Measurements from ENCODE around the gene RYR3. TPM values are rescaled to one million over a fixed set of nuclear protein-coding genes. Genes with fewer than 3 reads are reported as not detected.

Gene RYR3
- polyA plus RNA-seq, 2 donors = 1.0 to 1.8 TPM

- H3K27ac ChIP-seq (ENCODE audit: low read depth in 2 of 2, low read length in 1 of 2) = no peak overlapping the region
- no peaks in the 10 kb centered on the region for H3K27me3 ChIP-seq (ENCODE audit: control insufficient read depth in 1 of 2, insufficient read depth in 2 of 2, low read length in 2 of 2)
- H3K4me1 ChIP-seq (ENCODE audit: control insufficient read depth in 2 of 2, insufficient read depth in 2 of 2, low read length in 1 of 2) = no peaks in the 10 kb centered on the region
- H3K9me3 ChIP-seq (ENCODE audit: control insufficient read depth in 2 of 2, insufficient read depth in 1 of 2, low read depth in 1 of 2, low read length in 1 of 2) = no peaks in the 10 kb centered on the region
- H3K36me3 ChIP-seq (ENCODE audit: control insufficient read depth in 2 of 2, insufficient read depth in 2 of 2, low read length in 1 of 2) = no peaks in the 10 kb centered on the region
- 18 to 24% methylated on average over 19 of the region's 19 CpGs for WGBS, 2 donors
- no peak overlapping the region for H3K4me3 ChIP-seq (ENCODE audit: low read depth in 1 of 2, low read length in 2 of 2)
Observed at GRCh38 chr15:33700695-33701303, 390.0 kb downstream of the RYR3 start.

- H3K4me1 ChIP-seq (ENCODE audit: control insufficient read depth in 2 of 2, insufficient read depth in 2 of 2, low read length in 1 of 2) = no peaks in the 10 kb centered on the region
- H3K27me3 ChIP-seq (ENCODE audit: control insufficient read depth in 1 of 2, insufficient read depth in 2 of 2, low read length in 2 of 2) = no peaks in the 10 kb centered on the region
- H3K4me3 ChIP-seq (ENCODE audit: low read depth in 1 of 2, low read length in 2 of 2) = no peak overlapping the region
- H3K27ac ChIP-seq (ENCODE audit: low read depth in 2 of 2, low read length in 1 of 2) = no peak overlapping the region
- no peaks in the 10 kb centered on the region for H3K9me3 ChIP-seq (ENCODE audit: control insufficient read depth in 2 of 2, insufficient read depth in 1 of 2, low read depth in 1 of 2, low read length in 1 of 2)
- no peaks in the 10 kb centered on the region for H3K36me3 ChIP-seq (ENCODE audit: control insufficient read depth in 2 of 2, insufficient read depth in 2 of 2, low read length in 1 of 2)
- WGBS, 2 donors = 81 to 84% methylated on average over 8 of the region's 8 CpGs
Observed at GRCh38 chr15:33701304-33701696, 390.5 kb downstream of the RYR3 start.

- WGBS, 2 donors = 61 to 70% methylated on average over 5 of the region's 5 CpGs
- Histone ChIP-seq H3K27ac (ENCODE audit: low read depth in 2 of 2, low read length in 1 of 2) (no peak overlapping the region), H3K4me3 (ENCODE audit: low read depth in 1 of 2, low read length in 2 of 2) (no peak overlapping the region), H3K36me3 (ENCODE audit: control insufficient read depth in 2 of 2, insufficient read depth in 2 of 2, low read length in 1 of 2) (no peaks in the 10 kb centered on the region), H3K9me3 (ENCODE audit: control insufficient read depth in 2 of 2, insufficient read depth in 1 of 2, low read depth in 1 of 2, low read length in 1 of 2) (peaks cover 3 to 8% of the 10 kb centered on the region in 2 donors), H3K27me3 (ENCODE audit: control insufficient read depth in 1 of 2, insufficient read depth in 2 of 2, low read length in 2 of 2) (no peaks in the 10 kb centered on the region), H3K4me1 (ENCODE audit: control insufficient read depth in 2 of 2, insufficient read depth in 2 of 2, low read length in 1 of 2) (no peaks in the 10 kb centered on the region)
Observed at GRCh38 chr15:33706173-33706572, 395.4 kb downstream of the RYR3 start.

- Histone ChIP-seq H3K4me1 (ENCODE audit: control insufficient read depth in 2 of 2, insufficient read depth in 2 of 2, low read length in 1 of 2) (no peaks in the 10 kb centered on the region), H3K27me3 (ENCODE audit: control insufficient read depth in 1 of 2, insufficient read depth in 2 of 2, low read length in 2 of 2) (no peaks in the 10 kb centered on the region), H3K27ac (ENCODE audit: low read depth in 2 of 2, low read length in 1 of 2) (no peak overlapping the region), H3K36me3 (ENCODE audit: control insufficient read depth in 2 of 2, insufficient read depth in 2 of 2, low read length in 1 of 2) (no peaks in the 10 kb centered on the region), H3K4me3 (ENCODE audit: low read depth in 1 of 2, low read length in 2 of 2) (no peak overlapping the region), H3K9me3 (ENCODE audit: control insufficient read depth in 2 of 2, insufficient read depth in 1 of 2, low read depth in 1 of 2, low read length in 1 of 2) (peaks cover 3 to 8% of the 10 kb centered on the region in 2 donors)
Observed at GRCh38 chr15:33710748-33711147, 400.0 kb downstream of the RYR3 start.

GRCh38 chr15:33716025-33716424 lies 405.3 kb downstream of the RYR3 start:
- Histone ChIP-seq H3K4me1 (ENCODE audit: control insufficient read depth in 2 of 2, insufficient read depth in 2 of 2, low read length in 1 of 2) (no peaks in the 10 kb centered on the region), H3K27me3 (ENCODE audit: control insufficient read depth in 1 of 2, insufficient read depth in 2 of 2, low read length in 2 of 2) (no peaks in the 10 kb centered on the region), H3K27ac (ENCODE audit: low read depth in 2 of 2, low read length in 1 of 2) (no peak overlapping the region), H3K9me3 (ENCODE audit: control insufficient read depth in 2 of 2, insufficient read depth in 1 of 2, low read depth in 1 of 2, low read length in 1 of 2) (no peaks in the 10 kb centered on the region), H3K4me3 (ENCODE audit: low read depth in 1 of 2, low read length in 2 of 2) (no peak overlapping the region), H3K36me3 (ENCODE audit: control insufficient read depth in 2 of 2, insufficient read depth in 2 of 2, low read length in 1 of 2) (no peaks in the 10 kb centered on the region)
- WGBS, 2 donors = 55 to 56% methylated on average over 5 of the region's 5 CpGs

GRCh38 chr15:33720952-33721351 lies 410.2 kb downstream of the RYR3 start:
- WGBS, 2 donors = 86 to 87% methylated on average over 5 of the region's 5 CpGs
- no peak overlapping the region for H3K4me3 ChIP-seq (ENCODE audit: low read depth in 1 of 2, low read length in 2 of 2)

GRCh38 chr15:33722005-33722672 lies 411.4 kb downstream of the RYR3 start:
- Histone ChIP-seq H3K36me3 (ENCODE audit: control insufficient read depth in 2 of 2, insufficient read depth in 2 of 2, low read length in 1 of 2) (no peaks in the 10 kb centered on the region), H3K4me3 (ENCODE audit: low read depth in 1 of 2, low read length in 2 of 2) (no peak overlapping the region), H3K27ac (ENCODE audit: low read depth in 2 of 2, low read length in 1 of 2) (no peak overlapping the region), H3K9me3 (ENCODE audit: control insufficient read depth in 2 of 2, insufficient read depth in 1 of 2, low read depth in 1 of 2, low read length in 1 of 2) (no peaks in the 10 kb centered on the region), H3K4me1 (ENCODE audit: control insufficient read depth in 2 of 2, insufficient read depth in 2 of 2, low read length in 1 of 2) (no peaks in the 10 kb centered on the region), H3K27me3 (ENCODE audit: control insufficient read depth in 1 of 2, insufficient read depth in 2 of 2, low read length in 2 of 2) (peaks cover 0 to 3% of the 10 kb centered on the region in 2 donors)
- WGBS, 2 donors = 39 to 48% methylated on average over 2 of the region's 2 CpGs

More at GRCh38 chr15:33720952-33721351, 410.2 kb downstream of the RYR3 start:
- H3K4me1 ChIP-seq (ENCODE audit: control insufficient read depth in 2 of 2, insufficient read depth in 2 of 2, low read length in 1 of 2) = no peaks in the 10 kb centered on the region
- H3K9me3 ChIP-seq (ENCODE audit: control insufficient read depth in 2 of 2, insufficient read depth in 1 of 2, low read depth in 1 of 2, low read length in 1 of 2) = no peaks in the 10 kb centered on the region
- peaks cover 0 to 3% of the 10 kb centered on the region in 2 donors for H3K27me3 ChIP-seq (ENCODE audit: control insufficient read depth in 1 of 2, insufficient read depth in 2 of 2, low read length in 2 of 2)
- no peak overlapping the region for H3K27ac ChIP-seq (ENCODE audit: low read depth in 2 of 2, low read length in 1 of 2)
- H3K36me3 ChIP-seq (ENCODE audit: control insufficient read depth in 2 of 2, insufficient read depth in 2 of 2, low read length in 1 of 2) = no peaks in the 10 kb centered on the region

- no peaks in the 10 kb centered on the region for H3K9me3 ChIP-seq (ENCODE audit: control insufficient read depth in 2 of 2, insufficient read depth in 1 of 2, low read depth in 1 of 2, low read length in 1 of 2)
- H3K36me3 ChIP-seq (ENCODE audit: control insufficient read depth in 2 of 2, insufficient read depth in 2 of 2, low read length in 1 of 2) = no peaks in the 10 kb centered on the region
- no peaks in the 10 kb centered on the region for H3K4me1 ChIP-seq (ENCODE audit: control insufficient read depth in 2 of 2, insufficient read depth in 2 of 2, low read length in 1 of 2)
- H3K27ac ChIP-seq (ENCODE audit: low read depth in 2 of 2, low read length in 1 of 2) = no peak overlapping the region
- H3K27me3 ChIP-seq (ENCODE audit: control insufficient read depth in 1 of 2, insufficient read depth in 2 of 2, low read length in 2 of 2) = peaks cover 0 to 3% of the 10 kb centered on the region in 2 donors
- no peak overlapping the region for H3K4me3 ChIP-seq (ENCODE audit: low read depth in 1 of 2, low read length in 2 of 2)
- 91 to 94% methylated on average over 12 of the region's 12 CpGs for WGBS, 2 donors
Observed at GRCh38 chr15:33722673-33723015, 411.9 kb downstream of the RYR3 start.

GRCh38 chr15:33724321-33725036 lies 413.7 kb downstream of the RYR3 start:
- H3K4me3 ChIP-seq (ENCODE audit: low read depth in 1 of 2, low read length in 2 of 2) = no peak overlapping the region
- no peaks in the 10 kb centered on the region for H3K9me3 ChIP-seq (ENCODE audit: control insufficient read depth in 2 of 2, insufficient read depth in 1 of 2, low read depth in 1 of 2, low read length in 1 of 2)
- H3K36me3 ChIP-seq (ENCODE audit: control insufficient read depth in 2 of 2, insufficient read depth in 2 of 2, low read length in 1 of 2) = no peaks in the 10 kb centered on the region
- no peaks in the 10 kb centered on the region for H3K4me1 ChIP-seq (ENCODE audit: control insufficient read depth in 2 of 2, insufficient read depth in 2 of 2, low read length in 1 of 2)
- 65 to 66% methylated on average over 5 of the region's 5 CpGs for WGBS, 2 donors
- no peak overlapping the region for H3K27ac ChIP-seq (ENCODE audit: low read depth in 2 of 2, low read length in 1 of 2)
- H3K27me3 ChIP-seq (ENCODE audit: control insufficient read depth in 1 of 2, insufficient read depth in 2 of 2, low read length in 2 of 2) = peaks cover 0 to 3% of the 10 kb centered on the region in 2 donors
